ENCODE data around the gene HTT. TPM values are rescaled to one million over a fixed set of nuclear protein-coding genes. Genes with fewer than 3 reads are reported as not detected.

HTT gene
- total RNA-seq, 1 experiment from 2014 or later, result 18.4 TPM

DNA sequence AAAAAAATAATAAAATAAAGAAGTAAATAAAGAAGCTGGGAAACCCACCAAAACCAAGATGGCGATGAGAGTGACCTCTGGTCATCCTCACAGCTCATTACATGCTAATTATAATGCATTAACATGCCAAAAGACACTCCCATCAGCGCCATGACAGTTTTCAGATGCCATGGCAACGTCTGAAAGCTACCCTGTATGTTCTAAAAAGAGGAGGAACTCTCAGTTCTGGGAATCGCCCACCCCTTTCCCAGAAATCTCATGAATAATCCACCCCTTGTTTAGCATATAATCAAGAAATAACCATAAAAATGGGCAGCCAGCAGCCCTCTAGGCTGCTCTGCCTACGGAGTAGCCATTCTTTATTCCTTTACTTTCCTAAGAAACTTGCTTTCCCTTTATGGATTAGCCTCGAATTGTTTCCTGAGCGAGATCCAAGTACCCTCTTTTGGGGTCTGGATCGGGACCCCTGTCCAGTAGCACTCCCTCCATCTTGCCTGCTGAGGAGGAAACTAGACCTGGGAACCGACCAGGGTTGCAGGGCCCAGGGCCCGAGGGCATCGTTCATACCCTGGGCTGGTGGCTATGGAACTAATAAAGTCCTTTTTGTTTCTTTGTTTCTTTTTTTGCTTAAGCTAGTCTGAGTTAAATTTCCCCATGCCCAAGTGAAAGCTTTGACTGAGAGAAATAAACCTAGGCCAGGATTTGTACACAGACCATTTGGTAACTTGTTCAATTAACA lies 31.0 kb upstream of the HTT start:
- no peaks in the 10 kb centered on the region for H3K9me3 ChIP-seq (ENCODE audit: low read length)
- TF ChIP-seq EZH2phosphoT487 (IDR thresholded peaks at IDR 0.05; ENCODE audit: borderline replicate concordance, low read length) (no peak), EZH2 (IDR thresholded peaks at IDR 0.05; ENCODE audit: low read length, unreplicated experiment) (no peak)
- TF ChIP-seq, protein P1, sequence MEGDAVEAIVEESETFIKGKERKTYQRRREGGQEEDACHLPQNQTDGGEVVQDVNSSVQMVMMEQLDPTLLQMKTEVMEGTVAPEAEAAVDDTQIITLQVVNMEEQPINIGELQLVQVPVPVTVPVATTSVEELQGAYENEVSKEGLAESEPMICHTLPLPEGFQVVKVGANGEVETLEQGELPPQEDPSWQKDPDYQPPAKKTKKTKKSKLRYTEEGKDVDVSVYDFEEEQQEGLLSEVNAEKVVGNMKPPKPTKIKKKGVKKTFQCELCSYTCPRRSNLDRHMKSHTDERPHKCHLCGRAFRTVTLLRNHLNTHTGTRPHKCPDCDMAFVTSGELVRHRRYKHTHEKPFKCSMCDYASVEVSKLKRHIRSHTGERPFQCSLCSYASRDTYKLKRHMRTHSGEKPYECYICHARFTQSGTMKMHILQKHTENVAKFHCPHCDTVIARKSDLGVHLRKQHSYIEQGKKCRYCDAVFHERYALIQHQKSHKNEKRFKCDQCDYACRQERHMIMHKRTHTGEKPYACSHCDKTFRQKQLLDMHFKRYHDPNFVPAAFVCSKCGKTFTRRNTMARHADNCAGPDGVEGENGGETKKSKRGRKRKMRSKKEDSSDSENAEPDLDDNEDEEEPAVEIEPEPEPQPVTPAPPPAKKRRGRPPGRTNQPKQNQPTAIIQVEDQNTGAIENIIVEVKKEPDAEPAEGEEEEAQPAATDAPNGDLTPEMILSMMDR (conservative IDR thresholded peaks at IDR 0.05; ENCODE audit: low read depth, low read length), result no peak
- no peaks in the 10 kb centered on the region for H3F3A ChIP-seq (ENCODE audit: low read length, unreplicated experiment)
- CTCF ChIA-PET, result no interaction called here
- no peaks in the 10 kb centered on the region for H3K36me3 ChIP-seq (ENCODE audit: low read depth, low read length)
- peaks cover 16% of the 10 kb centered on the region for H3K4me1 ChIP-seq (ENCODE audit: insufficient read depth, low read length)
- H3K79me2 ChIP-seq (ENCODE audit: low read length), result peaks cover 3% of the 10 kb centered on the region; the same call in 1 of the 2 replicates
- H4K20me1 ChIP-seq (ENCODE audit: low read length), result no peaks in the 10 kb centered on the region
- no peak overlapping the region for H2AFZ ChIP-seq (ENCODE audit: low read length)
- DNase-seq, result no peak
- H3K27ac ChIP-seq (ENCODE audit: low read length), result no peak overlapping the region
- H3K9me2 ChIP-seq (replicated peaks; ENCODE audit: low read length), result no peaks in the 10 kb centered on the region
- BruUV-seq (replicated peaks), result no TSS peak
- POLR2A ChIA-PET (ENCODE audit: unreplicated experiment), result no interaction called here
- no peak overlapping the region for H3K4me3 ChIP-seq (ENCODE audit: low read length)
- no peak overlapping the region for H3K9ac ChIP-seq (ENCODE audit: low read length)
- intact Hi-C loops (cut with micrococcal nuclease), result loop anchor here (2.0 kb wide), 1 partner anchor 31 kb away; the partner anchor contains the start of genes HTT and HTT-AS
- H3K4me2 ChIP-seq (ENCODE audit: low read length), result no peak overlapping the region
- no peaks in the 10 kb centered on the region for H3K27me3 ChIP-seq (ENCODE audit: low read length)
- no peak for ATAC-seq

DNA sequence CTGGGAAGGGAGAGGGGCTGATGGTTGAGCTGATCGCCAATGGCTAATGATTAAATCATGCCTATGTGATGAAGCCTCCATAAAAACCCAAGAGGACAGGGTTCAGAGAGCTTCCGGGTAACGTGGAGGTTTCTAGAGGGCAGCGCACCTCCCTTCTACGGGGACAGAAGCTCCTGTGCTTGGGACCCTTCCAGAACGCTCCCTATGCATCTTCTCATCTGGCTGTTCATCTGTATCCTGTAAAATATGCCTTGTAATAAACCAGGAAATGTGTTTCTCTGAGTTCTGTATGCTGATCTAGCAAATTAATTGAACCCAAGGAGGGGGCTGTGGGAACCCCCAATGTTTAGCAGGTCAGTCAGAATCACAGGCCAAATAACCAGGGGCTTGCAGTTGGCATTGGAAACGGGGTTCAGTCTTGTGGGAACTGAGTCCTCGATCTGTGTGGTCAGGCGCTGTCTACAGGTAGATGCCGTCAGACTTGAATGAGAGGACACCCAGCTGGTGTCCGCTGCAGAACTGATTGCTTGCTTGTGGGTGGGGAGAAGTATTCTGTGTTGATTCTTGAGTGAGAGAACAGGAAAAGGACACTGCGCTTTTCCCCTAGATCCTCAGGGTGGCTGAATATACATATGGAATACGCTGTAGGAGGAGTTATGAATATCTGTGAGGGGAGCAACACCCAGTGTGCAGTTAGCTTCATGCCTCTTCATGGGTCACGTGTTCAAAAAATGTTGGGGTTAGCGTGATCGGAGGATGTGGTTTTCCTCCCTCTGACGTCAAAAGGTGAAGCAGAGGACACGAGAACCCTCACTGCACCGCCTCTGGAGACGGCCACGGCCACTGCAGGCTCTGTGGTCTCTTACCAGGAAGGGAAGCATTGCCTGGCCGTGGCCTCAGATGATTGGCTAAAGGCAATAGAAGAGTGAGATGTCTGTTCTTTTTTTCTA lies 29.3 kb upstream of the HTT start:
- TF ChIP-seq, protein P1 (conservative IDR thresholded peaks at IDR 0.05; ENCODE audit: low read depth, low read length), result no peak
- no peak for TF ChIP-seq EZH2 (IDR thresholded peaks at IDR 0.05; ENCODE audit: low read length, unreplicated experiment)
- TF ChIP-seq EZH2phosphoT487 (IDR thresholded peaks at IDR 0.05; ENCODE audit: borderline replicate concordance, low read length), result no peak
- Histone ChIP-seq H3K4me2 (ENCODE audit: low read length) (no peak overlapping the region), H3K9ac (ENCODE audit: low read length) (no peak overlapping the region), H3K27ac (ENCODE audit: low read length) (no peak overlapping the region), H3K4me3 (ENCODE audit: low read length) (no peak overlapping the region), H3K9me2 (replicated peaks; ENCODE audit: low read length) (no peaks in the 10 kb centered on the region), H3K79me2 (ENCODE audit: low read length) (peaks cover 3% of the 10 kb centered on the region; the same call in 1 of the 2 replicates), H3F3A (ENCODE audit: low read length, unreplicated experiment) (no peaks in the 10 kb centered on the region), H4K20me1 (ENCODE audit: low read length) (no peaks in the 10 kb centered on the region), H2AFZ (ENCODE audit: low read length) (no peak overlapping the region), H3K4me1 (ENCODE audit: insufficient read depth, low read length) (peaks cover 16% of the 10 kb centered on the region), H3K27me3 (ENCODE audit: low read length) (no peaks in the 10 kb centered on the region), H3K9me3 (ENCODE audit: low read length) (no peaks in the 10 kb centered on the region), H3K36me3 (ENCODE audit: low read depth, low read length) (no peaks in the 10 kb centered on the region)
- intact Hi-C loops (cut with micrococcal nuclease), result no loop called here
- DNase-seq, result no peak
- CTCF ChIA-PET, result no interaction called here
- no peak for ATAC-seq
- BruUV-seq (replicated peaks), result no TSS peak
- POLR2A ChIA-PET (ENCODE audit: unreplicated experiment), result no interaction called here
